Transverse colon (tissue), 4 donors: Measurements from ENCODE around the gene MAZ. TPM values are rescaled to one million over a fixed set of nuclear protein-coding genes. Genes with fewer than 3 reads are reported as not detected.

ENCODE experiments used
- DNase-seq: peaks from one replicate; pipeline ENCODE4 v3.0.0-alpha.2; 2019
- H3K27ac ChIP-seq, 4 donors: fragments of 200-600 bp; sonication (generic); 2 replicates each; pipeline ENCODE4 v1.5.1; 2016 to 2018; ENCODE audit warnings: inconsistent platforms in 4 of 4
- H3K27me3 ChIP-seq: fragments of 200-600 bp; sonication (generic); 2 replicates; pipeline ENCODE4 v1.5.1; 2017; ENCODE audit warnings: inconsistent platforms
- H3K36me3 ChIP-seq, 4 donors: fragments of 200-600 bp; sonication (generic); 2 replicates each; pipeline ENCODE4 v1.5.1; 2017 to 2019; ENCODE audit warnings: inconsistent platforms in 4 of 4
- H3K4me1 ChIP-seq, 4 donors: fragments of 200-600 bp; sonication (generic); 2 replicates each; pipeline ENCODE4 v1.5.1; 2017 to 2020; ENCODE audit warnings: inconsistent platforms in 4 of 4
- H3K4me3 ChIP-seq, 4 donors: fragments of 200-600 bp; sonication (generic); 1 replicate in 1 of 4; 2 replicates in 3 of 4; pipeline versions ENCODE4 v1.5.1 to v1.6.1; 2017 to 2019; ENCODE audit warnings: inconsistent platforms in 4 of 4
- H3K9me3 ChIP-seq, 2 donors: fragments of 200-600 bp; sonication (generic); 2 replicates each; pipeline ENCODE4 v1.5.1; 2017 to 2019; ENCODE audit warnings: inconsistent platforms in 2 of 2
- CTCF ChIP-seq, 5 experiments: fragments of 200-600 bp in 3 of 5; fragments of 450-650 bp in 2 of 5; sonication (generic) in 3 of 5; IDR thresholded peaks; 1 replicate in 2 of 5; 2 replicates in 3 of 5; pipeline ENCODE4 v1.5.1; 2016 to 2017; ENCODE audit warnings: antibody characterized with exemption in 5 of 5, inconsistent platforms in 3 of 5, mild to moderate bottlenecking in 2 of 5, moderate library complexity in 1 of 5
- EP300 ChIP-seq: sonication (generic); formaldehyde crosslinking; IDR thresholded peaks from one replicate; pipeline ENCODE4 v1.6.1; 2017; ENCODE audit warnings: antibody characterized with exemption, low read depth
- POLR2A ChIP-seq: fragments of 450-650 bp; IDR thresholded peaks from one replicate; pipeline ENCODE4 v1.6.1; 2016; ENCODE audit warnings: antibody characterized with exemption, mild to moderate bottlenecking, moderate library complexity
- POLR2AphosphoS5 ChIP-seq, 3 donors: sonication (generic); formaldehyde crosslinking; IDR thresholded peaks; one replicate each; pipeline ENCODE4 v1.6.1; 2016; ENCODE audit warnings: antibody characterized with exemption in 3 of 3
- WGBS, 2 donors: methylation state at CpG; one replicate each; pipeline ENCODE4 v1.1.5; 2018; ENCODE audit warnings: low coverage in 1 of 2; 5-methylcytosine and 5-hydroxymethylcytosine counted together
- in situ Hi-C, 4 donors: fragments of 200-750 bp; cut with MboI; loops; one replicate each; pipeline versions ENCODE4 v1.15.0 to v1.15.1; 2017; ENCODE audit warnings: low sequenced_read_pairs in 3 of 4, low pct_ligation_motif_present in 1 of 4, low pct_unique_long_range_greater_than_20kb in 1 of 4
- intact Hi-C: fragments of 100-400 bp; cut with DNase I; formaldehyde crosslinking; loops from one replicate; pipeline ENCODE4 v1.15.1; 2023; ENCODE audit warnings: low total_unique reads
- total RNA-seq, 4 donors: library from RNA; depleted of rRNA; stranded (reverse); fragments of >200 nt; gene quantifications; one replicate each; pipeline ENCODE4 v1.1.0, GENCODE V29; 2016

The MAZ gene
- total RNA-seq, 4 donors from 2014 or later: 170 to 292 (median 233) TPM

DNA sequence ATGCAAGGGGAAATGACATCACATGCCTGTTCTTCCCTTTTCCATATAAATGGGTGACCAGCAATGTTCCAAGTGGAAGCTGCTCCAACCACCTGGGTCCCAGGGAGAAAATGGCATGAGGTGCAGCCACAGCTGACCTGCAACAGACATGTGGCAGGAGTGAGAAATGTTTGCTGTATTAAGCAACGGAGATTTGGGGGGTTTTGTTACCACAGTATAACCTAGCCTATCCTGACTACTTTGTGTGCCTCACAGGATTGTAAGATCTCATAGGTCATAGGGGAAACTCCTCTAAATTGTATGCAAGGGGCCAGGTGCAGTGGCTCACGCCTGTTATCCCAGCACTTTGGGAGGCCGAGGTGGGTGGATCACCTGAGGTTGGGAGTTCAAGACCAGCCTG lies 44.7 kb downstream of the MAZ start:
- in situ Hi-C loops (loop anchor here in 2 of 4 donors (25.0 kb wide), 1 partner anchor 161 kb away; the partner anchor contains the start of genes C16orf92 (in 2 of the 2) and DOC2A (in 2 of the 2)), intact Hi-C loops (loop anchor here (10.0 kb wide), 1 partner anchor 146 kb away; no protein-coding TSS in a partner anchor)
- Histone ChIP-seq H3K4me3 (no peak overlapping the region), H3K9me3 (no peaks in the 10 kb centered on the region), H3K36me3 (peaks cover 0 to 20% (median 9%) of the 10 kb centered on the region in 4 donors), H3K27me3 (no peaks in the 10 kb centered on the region), H3K27ac (no peak overlapping the region), H3K4me1 (no peaks in the 10 kb centered on the region)
- WGBS, 2 donors: 92% methylated on average over 3 of the region's 3 CpGs; no CpG with 5 or more reads in 1 of the 2 donors
- no peak for TF ChIP-seq CTCF (IDR thresholded peaks at IDR 0.05)
- TF ChIP-seq POLR2A: no peak
- no peak for TF ChIP-seq EP300
- no peak for TF ChIP-seq POLR2AphosphoS5 (IDR thresholded peaks at IDR 0.05)
- no peak for DNase-seq

DNA sequence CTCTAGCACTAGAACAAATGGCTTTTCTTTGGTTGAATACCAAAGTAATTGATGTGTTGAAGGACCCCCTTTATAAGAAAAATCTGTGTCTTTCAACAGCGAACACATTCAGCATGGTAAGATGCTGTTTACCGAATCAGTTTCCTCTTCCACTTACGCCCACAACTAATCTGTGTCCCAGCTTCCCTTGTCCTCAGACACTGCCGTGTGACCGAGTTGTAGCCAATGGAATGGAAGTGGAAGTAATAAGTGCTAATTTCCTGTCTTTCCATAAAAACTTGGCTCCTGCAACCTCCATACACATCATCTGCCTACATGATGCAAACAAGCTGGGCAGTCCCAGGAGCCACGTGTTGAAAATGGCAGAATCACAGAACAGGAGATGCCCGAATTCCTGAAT lies 46.3 kb downstream of the MAZ start:
- peaks cover 0 to 3% (median under 1%) of the 10 kb centered on the region in 4 donors for H3K36me3 ChIP-seq
- H3K4me1 ChIP-seq: no peaks in the 10 kb centered on the region
- 62 to 64% methylated on average over 3 to 7 of the region's 7 CpGs for WGBS, 2 donors
- H3K9me3 ChIP-seq: no peaks in the 10 kb centered on the region
- intact Hi-C loops: loop anchor here (10.0 kb wide), 1 partner anchor 148 kb away; no protein-coding TSS in a partner anchor
- in situ Hi-C loops: loop anchor here in 2 of 4 donors (25.0 kb wide), 1 partner anchor 160 kb away; the partner anchor contains the start of genes C16orf92 (in 2 of the 2) and DOC2A (in 2 of the 2)
- no peak overlapping the region for H3K4me3 ChIP-seq
- H3K27ac ChIP-seq: peak overlapping the region in 3 of 4 donors; percentile 25 to 48 (median 43)
- no peak for DNase-seq
- no peaks in the 10 kb centered on the region for H3K27me3 ChIP-seq
- no peak for TF ChIP-seq CTCF (IDR thresholded peaks at IDR 0.05)
- TF ChIP-seq POLR2A: no peak
- TF ChIP-seq POLR2AphosphoS5 (IDR thresholded peaks at IDR 0.05): peak; percentile 32 to 46 (median 45)
- no peak for TF ChIP-seq EP300

DNA sequence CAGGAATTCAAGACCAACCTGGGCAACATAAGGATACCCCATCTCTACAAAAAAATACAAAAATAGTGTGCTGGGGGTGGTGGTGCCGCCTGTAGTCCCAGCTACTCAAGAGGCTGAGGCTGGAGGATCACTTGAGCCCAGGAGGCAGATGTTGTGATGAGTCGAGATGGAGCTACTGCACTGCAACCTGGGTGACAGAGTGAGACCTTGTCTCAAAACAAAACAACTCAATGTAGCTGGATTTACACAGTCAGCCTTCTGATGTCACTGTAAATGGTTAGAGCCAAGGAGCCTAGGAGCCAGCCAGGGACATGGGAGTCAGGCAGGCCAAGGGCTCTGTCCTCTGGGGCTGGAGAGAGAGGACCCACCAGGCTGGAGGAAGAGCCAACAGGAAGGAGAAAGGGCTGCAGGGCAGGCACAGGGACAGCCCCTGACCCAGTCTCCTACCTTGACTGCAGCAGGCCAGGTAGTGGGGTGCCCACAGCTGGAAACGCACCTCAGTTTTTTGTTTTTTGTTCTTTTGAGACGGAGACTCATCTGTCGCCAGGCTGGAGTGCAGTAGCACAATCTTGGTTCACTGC lies 48.3 kb downstream of the MAZ start:
- no peaks in the 10 kb centered on the region for H3K4me1 ChIP-seq
- intact Hi-C loops: loop anchor here (10.0 kb wide), 1 partner anchor 150 kb away; no protein-coding TSS in a partner anchor
- no peak overlapping the region for H3K4me3 ChIP-seq
- WGBS, 2 donors: 86% methylated on average over 5 of the region's 5 CpGs; no CpG with 5 or more reads in 1 of the 2 donors
- no peak for TF ChIP-seq POLR2AphosphoS5 (IDR thresholded peaks at IDR 0.05)
- TF ChIP-seq EP300: no peak
- no peak for TF ChIP-seq POLR2A
- no peak for TF ChIP-seq CTCF (IDR thresholded peaks at IDR 0.05)
- no peak overlapping the region for H3K27ac ChIP-seq
- in situ Hi-C loops: loop anchor here in 2 of 4 donors (25.0 kb wide), 1 partner anchor 158 kb away; the partner anchor contains the start of genes C16orf92 (in 2 of the 2) and DOC2A (in 2 of the 2)
- H3K36me3 ChIP-seq: peaks cover 0 to 13% (median 7%) of the 10 kb centered on the region in 4 donors
- H3K9me3 ChIP-seq: no peaks in the 10 kb centered on the region
- no peak for DNase-seq
- no peaks in the 10 kb centered on the region for H3K27me3 ChIP-seq

DNA sequence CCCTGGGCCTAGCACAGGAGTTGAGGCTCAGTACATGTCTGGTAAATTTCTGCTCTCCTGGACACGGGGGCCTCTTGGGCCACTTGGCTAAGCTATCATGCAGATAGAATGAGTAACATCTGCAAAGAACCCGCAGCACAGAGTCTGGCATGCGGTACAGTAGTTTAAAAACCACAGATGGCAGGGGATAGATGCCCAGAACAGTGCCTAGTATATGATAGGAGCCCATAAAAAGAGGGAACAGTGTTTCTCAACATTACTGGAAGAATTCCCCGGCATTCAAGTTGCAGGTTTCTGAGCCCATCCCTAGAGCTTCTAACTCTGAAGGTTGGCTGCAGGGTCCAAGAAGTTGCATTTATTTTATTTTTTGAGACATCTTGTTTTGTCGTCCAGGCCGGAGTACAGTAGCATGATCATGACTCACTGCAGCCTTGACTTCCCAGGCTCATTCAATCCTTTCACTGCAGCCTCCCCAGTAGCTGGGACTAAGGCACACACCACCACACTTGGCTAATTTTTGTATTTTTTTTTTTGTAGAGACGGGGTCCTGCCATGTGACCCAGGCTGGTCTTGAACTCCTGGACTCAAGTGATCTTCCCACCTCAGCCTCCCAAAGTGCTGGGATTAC lies 50.9 kb downstream of the MAZ start:
- peaks cover 10 to 17% (median 14%) of the 10 kb centered on the region in 4 donors for H3K4me1 ChIP-seq
- H3K27ac ChIP-seq: no peak overlapping the region
- intact Hi-C loops: loop anchor here (10.0 kb wide), 1 partner anchor 152 kb away; no protein-coding TSS in a partner anchor

More for the DNA sequence above, 50.9 kb downstream of the MAZ start:
- no peak overlapping the region for H3K4me3 ChIP-seq
- peaks cover 0 to 24% (median 10%) of the 10 kb centered on the region in 4 donors for H3K36me3 ChIP-seq
- no peaks in the 10 kb centered on the region for H3K27me3 ChIP-seq
- in situ Hi-C loops: loop anchor here in 2 of 4 donors (25.0 kb wide), 1 partner anchor 155 kb away; the partner anchor contains the start of genes C16orf92 (in 2 of the 2) and DOC2A (in 2 of the 2)
- no peaks in the 10 kb centered on the region for H3K9me3 ChIP-seq
- TF ChIP-seq CTCF (IDR thresholded peaks at IDR 0.05): no peak
- no peak for TF ChIP-seq EP300
- TF ChIP-seq POLR2AphosphoS5 (IDR thresholded peaks at IDR 0.05): no peak
- TF ChIP-seq POLR2A: no peak
- 47 to 72% methylated on average over 3 to 7 of the region's 7 CpGs for WGBS, 2 donors
- DNase-seq: no peak
